ENCODE data around the gene MAN2B1.
"Not testable (repeated sequence)": the region's sequence is repeated elsewhere in the genome, so short reads cannot be mapped to it uniquely, and the experiment has no call there.

Gene MAN2B1

GRCh38 chr19:12656899-12657571, 9.5 kb downstream of the MAN2B1 start:
- DNase-seq, result peak; percentile 14

GRCh38 chr19:12655546-12655945, 11.0 kb downstream of the MAN2B1 start:
- DNase-seq, result no peak

- no peak for DNase-seq
Observed at GRCh38 chr19:12652219-12652618, 14.3 kb downstream of the MAN2B1 start.

GRCh38 chr19:12649941-12650340, 16.6 kb downstream of the MAN2B1 start:
- DNase-seq, result no peak

- no peak for DNase-seq
Observed at GRCh38 chr19:12648088-12648487, 18.5 kb downstream of the MAN2B1 start.

- peak; percentile 86 for DNase-seq
Observed at GRCh38 chr19:12647490-12648071, 19.0 kb downstream of the MAN2B1 start.

- DNase-seq, result no peak
Observed at GRCh38 chr19:12647047-12647446, 19.5 kb downstream of the MAN2B1 start.

- no peak for DNase-seq
Observed at GRCh38 chr19:12646551-12646950, 20.0 kb downstream of the MAN2B1 start.

GRCh38 chr19:12643716-12644115, 22.8 kb downstream of the MAN2B1 start:
- DNase-seq, result not testable (repeated sequence)

GRCh38 chr19:12642506-12642905, 24.0 kb downstream of the MAN2B1 start:
- DNase-seq, result no peak

- no peak for DNase-seq
Observed at GRCh38 chr19:12641456-12641855, 25.1 kb downstream of the MAN2B1 start.

GRCh38 chr19:12639901-12640613, 26.5 kb downstream of the MAN2B1 start:
- peak; percentile 86 for DNase-seq

- no peak for DNase-seq
Observed at GRCh38 chr19:12638611-12639182, 27.8 kb downstream of the MAN2B1 start.

- no peak for DNase-seq
Observed at GRCh38 chr19:12636631-12637030, 29.9 kb downstream of the MAN2B1 start.

- no peak for DNase-seq
Observed at GRCh38 chr19:12629215-12629614, 37.3 kb downstream of the MAN2B1 start.

GRCh38 chr19:12628040-12629022, 38.2 kb downstream of the MAN2B1 start:
- no peak for DNase-seq

- no peak for DNase-seq
Observed at GRCh38 chr19:12626958-12627357, 39.6 kb downstream of the MAN2B1 start.

- DNase-seq, result no peak
Observed at GRCh38 chr19:12623361-12624031, 43.0 kb downstream of the MAN2B1 start.

GRCh38 chr19:12621253-12622024, 45.1 kb downstream of the MAN2B1 start:
- not testable (repeated sequence) for DNase-seq

GRCh38 chr19:12617646-12618045, 48.9 kb downstream of the MAN2B1 start:
- DNase-seq, result no peak

- DNase-seq, result peak; percentile 82
Observed at GRCh38 chr19:12611361-12611699, 55.2 kb downstream of the MAN2B1 start.

Data from NCI-H69 (cell line).